Kidney epithelial cell (primary cell): ENCODE measurements around the gene ATRIP. TPM values are rescaled to one million over a fixed set of nuclear protein-coding genes. Genes with fewer than 3 reads are reported as not detected.
"Not testable (repeated sequence)": the region's sequence is repeated elsewhere in the genome, so short reads cannot be mapped to it uniquely, and the experiment has no call there.

Source experiments
- DNase-seq: peaks from one replicate; pipeline ENCODE4 v3.0.0-alpha.2; 2010; ENCODE audit warnings: low read depth
- H3K27me3 ChIP-seq: 2 replicates; pipeline ENCODE4 v1.6.0; 2011; ENCODE audit warnings: low read length; ENCODE audit not compliant: control insufficient read depth, insufficient read depth
- H3K36me3 ChIP-seq: 2 replicates; pipeline ENCODE4 v1.5.1; 2011; ENCODE audit warnings: low read length; ENCODE audit not compliant: control insufficient read depth, insufficient read depth
- H3K4me3 ChIP-seq: 2 replicates; pipeline ENCODE4 v1.5.1; 2011; ENCODE audit warnings: low read depth, mild to moderate bottlenecking, control low read depth, low read length
- total RNA-seq: library from RNA; depleted of rRNA; stranded (reverse); fragments of >200 nt; gene quantifications from 2 replicates; pipeline ENCODE4 v1.2.3, GENCODE V29; 2015
- TF ChIP-seq, protein P1 (sequence below): IDR thresholded peaks from 2 replicates; pipeline ENCODE4 v1.5.1; 2011; ENCODE audit warnings: mild to moderate bottlenecking, moderate library complexity, low read length, control low read depth, inconsistent platforms; ENCODE audit not compliant: insufficient read depth, poor library complexity, severe bottlenecking

Gene ATRIP
- total RNA-seq, 1 donor from 2014 or later: 5.7 TPM

DNA sequence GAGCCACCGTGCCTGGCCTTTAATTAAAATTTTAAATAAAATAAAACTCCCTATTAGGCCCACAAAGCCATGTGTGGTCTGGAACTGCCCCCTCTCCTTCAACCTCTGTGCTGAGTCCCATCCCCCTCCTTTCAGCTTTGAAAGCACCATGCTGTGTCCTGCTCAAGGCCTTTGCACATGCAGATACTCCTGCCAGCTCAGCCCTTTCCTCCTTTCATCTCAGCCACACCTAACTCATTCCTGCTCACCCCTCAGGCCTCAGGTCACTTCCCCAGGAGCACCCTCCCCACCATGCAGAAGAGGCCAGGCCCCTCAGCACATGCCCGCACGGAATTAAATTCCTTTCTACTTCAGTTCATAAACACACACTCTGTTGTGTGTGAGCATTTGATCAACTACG is 28.1 kb downstream of the ATRIP start:
- Histone ChIP-seq H3K27me3 (no peaks in the 10 kb centered on the region), H3K4me3 (no peak overlapping the region), H3K36me3 (no peaks in the 10 kb centered on the region)
- TF ChIP-seq, protein P1, sequence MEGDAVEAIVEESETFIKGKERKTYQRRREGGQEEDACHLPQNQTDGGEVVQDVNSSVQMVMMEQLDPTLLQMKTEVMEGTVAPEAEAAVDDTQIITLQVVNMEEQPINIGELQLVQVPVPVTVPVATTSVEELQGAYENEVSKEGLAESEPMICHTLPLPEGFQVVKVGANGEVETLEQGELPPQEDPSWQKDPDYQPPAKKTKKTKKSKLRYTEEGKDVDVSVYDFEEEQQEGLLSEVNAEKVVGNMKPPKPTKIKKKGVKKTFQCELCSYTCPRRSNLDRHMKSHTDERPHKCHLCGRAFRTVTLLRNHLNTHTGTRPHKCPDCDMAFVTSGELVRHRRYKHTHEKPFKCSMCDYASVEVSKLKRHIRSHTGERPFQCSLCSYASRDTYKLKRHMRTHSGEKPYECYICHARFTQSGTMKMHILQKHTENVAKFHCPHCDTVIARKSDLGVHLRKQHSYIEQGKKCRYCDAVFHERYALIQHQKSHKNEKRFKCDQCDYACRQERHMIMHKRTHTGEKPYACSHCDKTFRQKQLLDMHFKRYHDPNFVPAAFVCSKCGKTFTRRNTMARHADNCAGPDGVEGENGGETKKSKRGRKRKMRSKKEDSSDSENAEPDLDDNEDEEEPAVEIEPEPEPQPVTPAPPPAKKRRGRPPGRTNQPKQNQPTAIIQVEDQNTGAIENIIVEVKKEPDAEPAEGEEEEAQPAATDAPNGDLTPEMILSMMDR: no peak
- DNase-seq: no peak

DNA sequence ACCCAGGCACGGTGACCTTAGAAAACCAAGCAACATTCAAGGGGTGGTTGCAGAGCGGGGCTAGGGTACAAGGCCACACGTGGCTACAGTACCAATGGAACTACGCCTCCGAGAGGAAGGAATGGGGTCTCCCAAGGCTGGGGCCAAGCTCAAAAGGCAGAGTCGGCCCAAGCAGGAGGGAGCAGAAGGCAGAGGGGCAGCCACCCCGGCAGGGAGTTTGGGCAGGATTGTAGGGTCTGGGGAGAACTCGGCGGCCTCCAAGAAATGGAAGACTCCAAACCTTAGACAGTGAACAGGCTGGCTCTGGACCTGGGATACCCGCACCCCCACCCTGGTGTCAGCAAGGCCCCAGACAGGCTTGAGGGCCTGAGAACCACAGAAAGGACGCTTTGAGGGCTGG is 28.7 kb downstream of the ATRIP start:
- TF ChIP-seq, protein P1: no peak
- Histone ChIP-seq H3K36me3 (no peaks in the 10 kb centered on the region), H3K4me3 (no peak overlapping the region), H3K27me3 (no peaks in the 10 kb centered on the region)
- DNase-seq: no peak

DNA sequence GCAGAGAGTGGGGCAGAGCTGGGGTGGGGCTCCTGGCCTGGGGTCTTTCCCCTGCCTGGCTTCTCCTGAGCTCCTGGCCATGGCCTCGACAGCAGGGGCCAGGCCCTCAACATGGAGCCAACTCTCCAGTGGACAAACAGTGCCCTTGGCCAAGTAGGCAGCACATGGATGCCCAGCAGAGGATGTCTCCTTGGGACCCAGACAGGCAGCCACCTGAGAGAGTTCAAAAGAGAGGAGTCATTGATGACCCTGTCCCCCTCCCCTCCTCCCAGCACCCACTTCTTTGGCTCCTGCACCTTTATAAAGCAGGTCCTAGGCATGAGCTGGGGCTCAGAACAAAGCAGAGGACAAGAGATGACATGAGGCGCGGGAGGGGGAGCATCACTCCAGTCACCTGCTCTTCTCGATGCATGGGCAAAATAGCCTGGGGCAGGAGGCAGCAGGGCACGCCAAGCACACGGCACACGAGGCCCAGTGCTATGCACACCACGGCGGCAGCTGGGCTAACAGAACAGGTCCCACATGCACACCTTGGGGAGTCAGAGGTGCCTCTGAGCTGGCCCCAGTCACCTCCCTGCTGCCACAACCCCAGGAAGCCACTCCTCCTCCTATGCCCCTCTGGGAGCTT is 30.0 kb downstream of the ATRIP start:
- TF ChIP-seq, protein P1: no peak
- no peak for DNase-seq
- H3K27me3 ChIP-seq: no peaks in the 10 kb centered on the region
- H3K36me3 ChIP-seq: no peaks in the 10 kb centered on the region
- H3K4me3 ChIP-seq: no peak overlapping the region

DNA sequence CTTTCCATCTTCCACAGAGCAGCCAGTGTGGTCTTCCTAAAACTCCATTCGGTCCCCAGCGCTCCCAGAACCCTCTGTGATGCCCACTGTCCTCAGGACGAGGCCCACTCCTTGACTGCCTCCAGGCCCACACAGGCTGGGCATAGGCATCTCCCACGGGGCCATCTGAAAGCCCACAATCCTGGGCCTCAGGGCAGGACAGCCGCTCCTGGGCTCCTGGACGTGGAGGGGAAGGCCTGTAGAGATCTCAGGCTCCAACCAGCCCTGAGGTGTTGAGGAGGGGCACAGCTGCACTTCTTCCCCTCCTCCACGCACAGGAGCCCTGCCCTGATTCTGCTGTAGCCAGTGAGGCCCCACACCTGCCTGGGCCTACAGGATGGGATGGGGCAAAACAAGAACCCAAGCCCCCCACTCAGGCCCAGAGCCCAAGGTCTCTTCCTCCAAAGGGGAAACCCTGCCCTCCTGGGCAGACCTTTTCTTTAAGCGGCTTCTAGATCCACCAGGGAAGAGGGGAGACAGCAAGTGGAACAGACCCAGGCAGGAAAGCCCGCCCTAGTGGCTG is 31.5 kb downstream of the ATRIP start:
- Histone ChIP-seq H3K36me3 (no peaks in the 10 kb centered on the region), H3K27me3 (no peaks in the 10 kb centered on the region), H3K4me3 (no peak overlapping the region)
- TF ChIP-seq, protein P1: no peak
- DNase-seq: no peak

DNA sequence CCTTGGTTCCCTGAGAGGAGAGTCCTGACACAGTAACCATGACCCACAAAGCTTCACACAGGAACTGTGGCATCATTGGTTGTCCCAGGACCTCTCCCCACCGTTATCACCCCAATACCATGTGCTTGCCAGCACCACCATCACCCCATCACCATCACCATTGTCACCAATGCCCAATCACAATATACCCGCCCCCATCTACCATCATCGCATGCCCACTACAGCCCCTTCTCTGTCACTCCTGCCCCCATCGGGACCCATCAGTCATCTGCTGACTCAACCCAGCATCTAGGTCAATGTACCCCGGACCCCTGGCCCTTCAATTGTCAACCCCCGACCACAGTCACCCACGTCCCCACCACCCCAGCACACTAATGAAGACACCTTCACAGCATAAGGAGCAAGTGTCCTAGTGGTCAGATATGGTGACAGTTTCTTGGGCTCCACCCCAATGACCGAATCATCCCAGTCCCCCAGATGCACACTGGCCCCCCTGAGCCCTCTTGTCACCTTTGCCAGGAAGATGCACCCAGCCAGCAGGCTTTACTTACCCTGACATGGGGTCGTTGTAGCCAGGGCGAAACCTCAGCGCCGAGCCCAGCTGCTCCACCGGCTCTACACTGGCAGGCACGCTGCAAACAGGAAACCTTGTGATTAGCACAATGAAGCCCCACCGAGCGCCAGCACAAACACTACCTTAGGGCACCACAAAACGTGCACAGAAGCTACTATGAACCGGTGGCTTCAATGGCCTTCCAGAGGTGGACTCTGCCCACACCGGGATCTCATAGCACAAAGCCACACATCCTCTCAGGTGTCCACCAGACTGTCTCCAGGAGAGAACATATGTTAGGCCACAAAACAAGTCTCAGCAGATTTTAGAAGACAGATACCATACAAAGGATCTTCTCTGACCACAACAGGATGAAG is 32.4 kb downstream of the ATRIP start:
- Histone ChIP-seq H3K27me3 (no peaks in the 10 kb centered on the region), H3K4me3 (no peak overlapping the region), H3K36me3 (no peaks in the 10 kb centered on the region)
- TF ChIP-seq, protein P1: no peak
- DNase-seq: no peak

DNA sequence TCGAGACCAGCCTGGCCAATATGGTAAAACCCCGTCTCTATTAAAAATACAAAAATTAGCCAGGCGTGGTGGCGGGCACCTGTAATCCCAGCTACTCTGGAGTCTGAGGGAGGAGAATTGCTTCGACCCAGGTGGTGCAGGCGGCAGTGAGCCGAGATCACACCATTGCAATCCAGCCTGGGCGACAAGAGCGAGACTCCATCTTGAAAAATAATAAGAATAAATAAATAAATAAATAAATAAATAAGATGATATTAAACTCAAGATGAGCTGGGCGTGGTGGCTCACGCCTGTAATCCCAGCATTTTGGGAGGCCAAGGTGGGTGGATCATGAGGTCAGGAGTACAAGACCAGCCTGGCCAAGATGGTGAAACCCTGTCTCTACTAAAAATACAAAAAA is 34.4 kb downstream of the ATRIP start:
- H3K4me3 ChIP-seq, H3K27me3 ChIP-seq, H3K36me3 ChIP-seq, DNase-seq: not testable (repeated sequence)

DNA sequence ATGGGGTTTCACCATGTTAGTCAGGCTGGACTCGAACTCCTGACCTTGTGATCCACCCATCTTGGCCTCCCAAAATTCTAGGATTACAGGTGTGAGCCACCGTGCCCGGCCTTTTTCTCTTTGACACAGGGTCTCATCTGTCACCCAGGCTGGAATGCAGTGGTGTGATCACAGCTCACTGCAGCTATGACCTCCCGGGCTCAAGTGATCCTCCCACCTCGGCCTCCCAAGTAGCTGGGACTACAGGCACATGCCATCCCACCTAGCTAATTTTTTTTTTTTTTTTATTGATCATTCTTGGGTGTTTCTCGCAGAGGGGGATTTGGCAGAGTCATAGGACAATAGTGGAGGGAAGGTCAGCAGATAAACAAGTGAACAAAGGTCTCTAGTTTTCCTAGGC is 36.3 kb downstream of the ATRIP start:
- not testable (repeated sequence) for H3K4me3 ChIP-seq, H3K27me3 ChIP-seq, DNase-seq, H3K36me3 ChIP-seq
